GM23338 (cell line): Measurements from ENCODE around the gene TEX29. TPM values are rescaled to one million over a fixed set of nuclear protein-coding genes. Genes with fewer than 3 reads are reported as not detected.

Experiments used
- ATAC-seq: fragments of 200-7000 bp; cut with Tn5 transposase; 3 replicates; pipeline ENCODE4 v1.9.1; 2020
- DNase-seq: peaks from one replicate; pipeline ENCODE4 v3.0.0-alpha.2; 2015; ENCODE audit warnings: low spot score
- H2AFZ ChIP-seq: fragments of 200-600 bp; sonication (generic); 2 replicates; pipeline ENCODE4 v1.8.0; 2016; ENCODE audit warnings: antibody characterized with exemption, mild to moderate bottlenecking, moderate library complexity
- H3F3A ChIP-seq: fragments of 200-600 bp; sonication (generic); replicated peaks from 2 replicates; pipeline ENCODE4 v1.8.0; 2017; ENCODE audit warnings: antibody characterized with exemption, mixed run types, low read depth
- H3K27ac ChIP-seq: fragments of 200-600 bp; sonication (generic); 2 replicates; pipeline ENCODE4 v1.6.1; 2016; ENCODE audit warnings: low read depth
- H3K27me3 ChIP-seq: fragments of 200-600 bp; sonication (generic); 2 replicates; pipeline ENCODE4 v1.8.0; 2016; ENCODE audit warnings: mild to moderate bottlenecking, mixed run types, moderate library complexity; ENCODE audit not compliant: insufficient read depth
- H3K36me3 ChIP-seq: fragments of 200-600 bp; sonication (generic); 2 replicates; pipeline ENCODE4 v1.8.0; 2016; ENCODE audit warnings: mild to moderate bottlenecking; ENCODE audit not compliant: insufficient read depth
- H3K4me1 ChIP-seq: fragments of 200-600 bp; sonication (generic); 2 replicates; pipeline ENCODE4 v1.8.0; 2016; ENCODE audit warnings: mild to moderate bottlenecking, moderate library complexity; ENCODE audit not compliant: insufficient read depth
- H3K4me2 ChIP-seq: fragments of 200-600 bp; sonication (generic); 2 replicates; pipeline ENCODE4 v1.7.1; 2017; ENCODE audit warnings: mixed run types
- H3K4me3 ChIP-seq: fragments of 200-600 bp; sonication (generic); 2 replicates; pipeline ENCODE4 v1.6.1; 2016; ENCODE audit warnings: mixed run types
- H3K79me2 ChIP-seq: fragments of 200-600 bp; sonication (generic); replicated peaks from 2 replicates; pipeline ENCODE4 v1.8.0; 2017; ENCODE audit warnings: mild to moderate bottlenecking; ENCODE audit not compliant: insufficient read depth
- H3K9me2 ChIP-seq: fragments of 200-600 bp; sonication (generic); 2 replicates; pipeline ENCODE4 v1.8.0; 2017; ENCODE audit not compliant: insufficient read depth
- H4K20me1 ChIP-seq: fragments of 200-600 bp; sonication (generic); replicated peaks from 2 replicates; pipeline ENCODE4 v1.8.0; 2017; ENCODE audit warnings: mild to moderate bottlenecking; ENCODE audit not compliant: insufficient read depth
- H3K27ac Mint-ChIP-seq: 2 replicates; pipeline ENCODE4 v1.8.0; 2020; ENCODE audit warnings: inconsistent platforms, mild to moderate bottlenecking, moderate library complexity, mixed read lengths
- H3K27me3 Mint-ChIP-seq: 3 replicates; pipeline ENCODE4 v1.8.0; 2022; ENCODE audit warnings: low read depth, mild to moderate bottlenecking, moderate library complexity, mixed read lengths, inconsistent platforms; ENCODE audit not compliant: insufficient read depth, poor library complexity
- H3K36me3 Mint-ChIP-seq: 3 replicates; pipeline ENCODE4 v1.8.0; 2021; ENCODE audit warnings: low read depth, mild to moderate bottlenecking, inconsistent platforms, moderate library complexity, mixed read lengths
- H3K4me1 Mint-ChIP-seq: 3 replicates; pipeline ENCODE4 v1.8.0; 2020; ENCODE audit warnings: mild to moderate bottlenecking, inconsistent platforms, mixed read lengths
- H3K4me3 Mint-ChIP-seq: 3 replicates; pipeline ENCODE4 v1.8.0; 2021; ENCODE audit warnings: moderate library complexity, mild to moderate bottlenecking, inconsistent platforms, mixed read lengths
- H3K9me3 Mint-ChIP-seq: 3 replicates; pipeline ENCODE4 v1.8.0; 2020; ENCODE audit warnings: moderate library complexity, mild to moderate bottlenecking, inconsistent platforms, mixed read lengths
- CREB1 ChIP-seq: fragments of 250-450 bp; sonication (Bioruptor Pico); IDR thresholded peaks from 2 replicates; pipeline ENCODE4 v1.5.0; 2020; ENCODE audit warnings: low read depth, mild to moderate bottlenecking, moderate library complexity
- EZH2 ChIP-seq: fragments of 200-600 bp; sonication (generic); IDR thresholded peaks from one replicate; pipeline ENCODE4 v1.8.0; 2017; ENCODE audit warnings: antibody characterized with exemption, mild to moderate bottlenecking, low read depth; ENCODE audit not compliant: unreplicated experiment
- NANOG ChIP-seq: IDR thresholded peaks from 2 replicates; pipeline ENCODE4 v1.6.1; 2016; ENCODE audit warnings: antibody characterized with exemption, borderline replicate concordance
- POLR2AphosphoS5 ChIP-seq: IDR thresholded peaks from 2 replicates; pipeline ENCODE4 v1.6.1; 2016; ENCODE audit warnings: antibody characterized with exemption, low read depth
- ZNF114 ChIP-seq: fragments of 250-450 bp; sonication (Bioruptor Pico); IDR thresholded peaks from 2 replicates; pipeline ENCODE4 v1.5.0; 2020; ENCODE audit warnings: mild to moderate bottlenecking, moderate library complexity
- ZNF331 ChIP-seq: fragments of 250-450 bp; sonication (Bioruptor Pico); IDR thresholded peaks from 2 replicates; pipeline ENCODE4 v1.5.0; 2020; ENCODE audit warnings: low read depth, mild to moderate bottlenecking, moderate library complexity
- polyA plus RNA-seq: library from polyadenylated mRNA; unstranded; fragments of >200 nt; fragmentation: Nextera tagmentation; extraction: Ambion mirVana; gene quantifications from 2 replicates; pipeline ENCODE4 v1.2.1, GENCODE V29; 2016
- total RNA-seq: library from RNA; depleted of rRNA; stranded (reverse); fragments of >200 nt; shearing (Covaris generic); gene quantifications from 2 replicates; pipeline ENCODE4 v1.2.3, GENCODE V29; 2014
- TF ChIP-seq, protein P1 (sequence below): fragments of 250-450 bp; sonication (Bioruptor Pico); IDR thresholded peaks from 2 replicates; pipeline ENCODE4 v1.5.0; 2020; ENCODE audit warnings: mild to moderate bottlenecking, moderate library complexity
- TF ChIP-seq, protein P2 (sequence below): IDR thresholded peaks from one replicate; pipeline ENCODE4 v1.6.1; 2018; ENCODE audit warnings: antibody characterized with exemption; ENCODE audit not compliant: unreplicated experiment
- TF ChIP-seq, protein P3 (sequence below), 2 experiments: fragments of 200-600 bp in 1 of 2; sonication (generic) in 1 of 2; conservative IDR thresholded peaks; 2 replicates each; pipeline versions ENCODE4 v1.5.1 to v1.6.1; 2016 to 2017; ENCODE audit warnings: antibody characterized with exemption in 2 of 2, low read depth in 2 of 2, mild to moderate bottlenecking in 2 of 2, moderate library complexity in 1 of 2

TEX29 gene
- total and polyA plus RNA-seq, 2 experiments from 2014 or later = 0.31 TPM; not detected in 1

DNA sequence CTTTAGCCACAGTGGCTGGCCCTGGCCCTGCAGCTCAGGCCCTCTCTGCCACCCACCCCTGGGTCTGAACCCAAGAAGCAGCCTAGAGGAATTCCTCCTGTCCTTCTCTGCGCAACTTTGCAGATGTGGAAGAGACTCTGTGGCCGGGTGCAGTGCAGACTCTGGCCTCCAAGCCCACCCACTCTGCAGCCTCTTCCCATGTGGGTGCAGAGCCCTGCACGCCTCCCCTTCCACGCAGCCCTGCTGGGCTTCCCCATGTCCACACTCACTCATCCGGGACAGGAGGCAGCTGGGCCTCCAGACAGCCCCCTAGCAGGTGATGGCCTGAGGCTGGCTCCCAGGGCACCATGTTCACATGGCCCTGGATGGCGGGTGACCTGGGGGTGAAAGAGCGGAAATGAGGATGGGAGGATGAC is 2.5 kb downstream of the TEX29 start:
- Mint-ChIP-seq H3K27ac (no peak overlapping the region), H3K4me3 (no peak overlapping the region), H3K36me3 (no peaks in the 10 kb centered on the region; the same call in 2 of the 3 replicates), H3K4me1 (peaks cover 5% of the 10 kb centered on the region; the same call in 1 of the 3 replicates), H3K9me3 (no peaks in the 10 kb centered on the region), H3K27me3 (peaks cover 11% of the 10 kb centered on the region)
- Histone ChIP-seq H3F3A (no peaks in the 10 kb centered on the region), H3K27ac (no peak overlapping the region), H3K36me3 (no peaks in the 10 kb centered on the region), H4K20me1 (no peaks in the 10 kb centered on the region), H3K9me2 (no peaks in the 10 kb centered on the region), H3K4me1 (no peaks in the 10 kb centered on the region), H3K4me3 (no peak overlapping the region), H2AFZ (no peak overlapping the region), H3K27me3 (no peaks in the 10 kb centered on the region), H3K79me2 (no peaks in the 10 kb centered on the region), H3K4me2 (no peak overlapping the region)
- TF ChIP-seq NANOG (no peak), EZH2 (no peak)
- no peak for DNase-seq
- no peak for ATAC-seq

DNA sequence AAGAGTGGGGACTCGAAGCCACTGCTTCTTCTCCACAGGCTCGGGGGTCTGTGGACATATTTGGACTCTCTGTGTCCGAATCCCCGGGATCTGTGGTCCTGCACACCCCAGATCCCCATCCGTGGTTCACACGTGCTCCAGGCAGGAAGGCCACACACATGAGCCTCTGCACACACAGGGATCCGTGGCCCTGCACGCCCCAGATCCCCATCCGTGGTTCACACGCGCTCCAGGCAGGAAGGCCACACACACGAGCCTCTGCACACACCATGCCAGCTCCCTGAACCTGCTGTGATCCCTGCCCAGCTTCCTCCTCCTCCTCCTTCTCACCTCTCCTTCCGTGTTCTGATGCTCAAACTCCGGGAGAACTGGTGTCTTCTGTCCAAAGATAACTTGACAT is 3.1 kb downstream of the TEX29 start:
- H3K36me3 Mint-ChIP-seq = no peaks in the 10 kb centered on the region; the same call in 2 of the 3 replicates
- no peaks in the 10 kb centered on the region for H3K36me3 ChIP-seq
- H3K4me1 ChIP-seq = no peaks in the 10 kb centered on the region
- H3K27ac Mint-ChIP-seq = no peak overlapping the region
- no peaks in the 10 kb centered on the region for H3K27me3 ChIP-seq
- H3K9me2 ChIP-seq = no peaks in the 10 kb centered on the region
- no peak overlapping the region for H3K4me3 Mint-ChIP-seq
- no peak overlapping the region for H3K4me3 ChIP-seq
- no peaks in the 10 kb centered on the region for H3K9me3 Mint-ChIP-seq
- H3K4me2 ChIP-seq = no peak overlapping the region
- no peaks in the 10 kb centered on the region for H3K79me2 ChIP-seq
- no peak for ATAC-seq
- no peak overlapping the region for H2AFZ ChIP-seq
- no peaks in the 10 kb centered on the region for H4K20me1 ChIP-seq
- H3F3A ChIP-seq = no peaks in the 10 kb centered on the region
- peaks cover 11% of the 10 kb centered on the region for H3K27me3 Mint-ChIP-seq
- peaks cover 5% of the 10 kb centered on the region; the same call in 1 of the 3 replicates for H3K4me1 Mint-ChIP-seq
- H3K27ac ChIP-seq = no peak overlapping the region
- DNase-seq = no peak
- TF ChIP-seq, protein P1, sequence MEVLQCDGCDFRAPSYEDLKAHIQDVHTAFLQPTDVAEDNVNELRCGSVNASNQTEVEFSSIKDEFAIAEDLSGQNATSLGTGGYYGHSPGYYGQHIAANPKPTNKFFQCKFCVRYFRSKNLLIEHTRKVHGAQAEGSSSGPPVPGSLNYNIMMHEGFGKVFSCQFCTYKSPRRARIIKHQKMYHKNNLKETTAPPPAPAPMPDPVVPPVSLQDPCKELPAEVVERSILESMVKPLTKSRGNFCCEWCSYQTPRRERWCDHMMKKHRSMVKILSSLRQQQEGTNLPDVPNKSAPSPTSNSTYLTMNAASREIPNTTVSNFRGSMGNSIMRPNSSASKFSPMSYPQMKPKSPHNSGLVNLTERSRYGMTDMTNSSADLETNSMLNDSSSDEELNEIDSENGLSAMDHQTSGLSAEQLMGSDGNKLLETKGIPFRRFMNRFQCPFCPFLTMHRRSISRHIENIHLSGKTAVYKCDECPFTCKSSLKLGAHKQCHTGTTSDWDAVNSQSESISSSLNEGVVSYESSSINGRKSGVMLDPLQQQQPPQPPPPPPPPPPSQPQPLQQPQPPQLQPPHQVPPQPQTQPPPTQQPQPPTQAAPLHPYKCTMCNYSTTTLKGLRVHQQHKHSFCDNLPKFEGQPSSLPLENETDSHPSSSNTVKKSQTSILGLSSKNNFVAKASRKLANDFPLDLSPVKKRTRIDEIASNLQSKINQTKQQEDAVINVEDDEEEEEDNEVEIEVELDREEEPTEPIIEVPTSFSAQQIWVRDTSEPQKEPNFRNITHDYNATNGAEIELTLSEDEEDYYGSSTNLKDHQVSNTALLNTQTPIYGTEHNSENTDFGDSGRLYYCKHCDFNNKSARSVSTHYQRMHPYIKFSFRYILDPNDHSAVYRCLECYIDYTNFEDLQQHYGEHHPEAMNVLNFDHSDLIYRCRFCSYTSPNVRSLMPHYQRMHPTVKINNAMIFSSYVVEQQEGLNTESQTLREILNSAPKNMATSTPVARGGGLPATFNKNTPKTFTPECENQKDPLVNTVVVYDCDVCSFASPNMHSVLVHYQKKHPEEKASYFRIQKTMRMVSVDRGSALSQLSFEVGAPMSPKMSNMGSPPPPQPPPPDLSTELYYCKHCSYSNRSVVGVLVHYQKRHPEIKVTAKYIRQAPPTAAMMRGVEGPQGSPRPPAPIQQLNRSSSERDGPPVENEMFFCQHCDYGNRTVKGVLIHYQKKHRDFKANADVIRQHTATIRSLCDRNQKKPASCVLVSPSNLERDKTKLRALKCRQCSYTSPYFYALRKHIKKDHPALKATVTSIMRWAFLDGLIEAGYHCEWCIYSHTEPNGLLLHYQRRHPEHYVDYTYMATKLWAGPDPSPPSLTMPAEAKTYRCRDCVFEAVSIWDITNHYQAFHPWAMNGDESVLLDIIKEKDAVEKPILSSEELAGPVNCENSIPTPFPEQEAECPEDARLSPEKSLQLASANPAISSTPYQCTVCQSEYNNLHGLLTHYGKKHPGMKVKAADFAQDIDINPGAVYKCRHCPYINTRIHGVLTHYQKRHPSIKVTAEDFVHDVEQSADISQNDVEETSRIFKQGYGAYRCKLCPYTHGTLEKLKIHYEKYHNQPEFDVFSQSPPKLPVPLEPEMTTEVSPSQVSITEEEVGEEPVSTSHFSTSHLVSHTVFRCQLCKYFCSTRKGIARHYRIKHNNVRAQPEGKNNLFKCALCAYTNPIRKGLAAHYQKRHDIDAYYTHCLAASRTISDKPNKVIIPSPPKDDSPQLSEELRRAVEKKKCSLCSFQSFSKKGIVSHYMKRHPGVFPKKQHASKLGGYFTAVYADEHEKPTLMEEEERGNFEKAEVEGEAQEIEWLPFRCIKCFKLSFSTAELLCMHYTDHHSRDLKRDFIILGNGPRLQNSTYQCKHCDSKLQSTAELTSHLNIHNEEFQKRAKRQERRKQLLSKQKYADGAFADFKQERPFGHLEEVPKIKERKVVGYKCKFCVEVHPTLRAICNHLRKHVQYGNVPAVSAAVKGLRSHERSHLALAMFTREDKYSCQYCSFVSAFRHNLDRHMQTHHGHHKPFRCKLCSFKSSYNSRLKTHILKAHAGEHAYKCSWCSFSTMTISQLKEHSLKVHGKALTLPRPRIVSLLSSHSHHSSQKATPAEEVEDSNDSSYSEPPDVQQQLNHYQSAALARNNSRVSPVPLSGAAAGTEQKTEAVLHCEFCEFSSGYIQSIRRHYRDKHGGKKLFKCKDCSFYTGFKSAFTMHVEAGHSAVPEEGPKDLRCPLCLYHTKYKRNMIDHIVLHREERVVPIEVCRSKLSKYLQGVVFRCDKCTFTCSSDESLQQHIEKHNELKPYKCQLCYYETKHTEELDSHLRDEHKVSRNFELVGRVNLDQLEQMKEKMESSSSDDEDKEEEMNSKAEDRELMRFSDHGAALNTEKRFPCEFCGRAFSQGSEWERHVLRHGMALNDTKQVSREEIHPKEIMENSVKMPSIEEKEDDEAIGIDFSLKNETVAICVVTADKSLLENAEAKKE (CRISPR knock-in tag) = no peak
- TF ChIP-seq, protein P2, sequence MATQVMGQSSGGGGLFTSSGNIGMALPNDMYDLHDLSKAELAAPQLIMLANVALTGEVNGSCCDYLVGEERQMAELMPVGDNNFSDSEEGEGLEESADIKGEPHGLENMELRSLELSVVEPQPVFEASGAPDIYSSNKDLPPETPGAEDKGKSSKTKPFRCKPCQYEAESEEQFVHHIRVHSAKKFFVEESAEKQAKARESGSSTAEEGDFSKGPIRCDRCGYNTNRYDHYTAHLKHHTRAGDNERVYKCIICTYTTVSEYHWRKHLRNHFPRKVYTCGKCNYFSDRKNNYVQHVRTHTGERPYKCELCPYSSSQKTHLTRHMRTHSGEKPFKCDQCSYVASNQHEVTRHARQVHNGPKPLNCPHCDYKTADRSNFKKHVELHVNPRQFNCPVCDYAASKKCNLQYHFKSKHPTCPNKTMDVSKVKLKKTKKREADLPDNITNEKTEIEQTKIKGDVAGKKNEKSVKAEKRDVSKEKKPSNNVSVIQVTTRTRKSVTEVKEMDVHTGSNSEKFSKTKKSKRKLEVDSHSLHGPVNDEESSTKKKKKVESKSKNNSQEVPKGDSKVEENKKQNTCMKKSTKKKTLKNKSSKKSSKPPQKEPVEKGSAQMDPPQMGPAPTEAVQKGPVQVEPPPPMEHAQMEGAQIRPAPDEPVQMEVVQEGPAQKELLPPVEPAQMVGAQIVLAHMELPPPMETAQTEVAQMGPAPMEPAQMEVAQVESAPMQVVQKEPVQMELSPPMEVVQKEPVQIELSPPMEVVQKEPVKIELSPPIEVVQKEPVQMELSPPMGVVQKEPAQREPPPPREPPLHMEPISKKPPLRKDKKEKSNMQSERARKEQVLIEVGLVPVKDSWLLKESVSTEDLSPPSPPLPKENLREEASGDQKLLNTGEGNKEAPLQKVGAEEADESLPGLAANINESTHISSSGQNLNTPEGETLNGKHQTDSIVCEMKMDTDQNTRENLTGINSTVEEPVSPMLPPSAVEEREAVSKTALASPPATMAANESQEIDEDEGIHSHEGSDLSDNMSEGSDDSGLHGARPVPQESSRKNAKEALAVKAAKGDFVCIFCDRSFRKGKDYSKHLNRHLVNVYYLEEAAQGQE = no peak
- no peak for TF ChIP-seq ZNF331 (CRISPR knock-in tag)
- TF ChIP-seq, protein P3, sequence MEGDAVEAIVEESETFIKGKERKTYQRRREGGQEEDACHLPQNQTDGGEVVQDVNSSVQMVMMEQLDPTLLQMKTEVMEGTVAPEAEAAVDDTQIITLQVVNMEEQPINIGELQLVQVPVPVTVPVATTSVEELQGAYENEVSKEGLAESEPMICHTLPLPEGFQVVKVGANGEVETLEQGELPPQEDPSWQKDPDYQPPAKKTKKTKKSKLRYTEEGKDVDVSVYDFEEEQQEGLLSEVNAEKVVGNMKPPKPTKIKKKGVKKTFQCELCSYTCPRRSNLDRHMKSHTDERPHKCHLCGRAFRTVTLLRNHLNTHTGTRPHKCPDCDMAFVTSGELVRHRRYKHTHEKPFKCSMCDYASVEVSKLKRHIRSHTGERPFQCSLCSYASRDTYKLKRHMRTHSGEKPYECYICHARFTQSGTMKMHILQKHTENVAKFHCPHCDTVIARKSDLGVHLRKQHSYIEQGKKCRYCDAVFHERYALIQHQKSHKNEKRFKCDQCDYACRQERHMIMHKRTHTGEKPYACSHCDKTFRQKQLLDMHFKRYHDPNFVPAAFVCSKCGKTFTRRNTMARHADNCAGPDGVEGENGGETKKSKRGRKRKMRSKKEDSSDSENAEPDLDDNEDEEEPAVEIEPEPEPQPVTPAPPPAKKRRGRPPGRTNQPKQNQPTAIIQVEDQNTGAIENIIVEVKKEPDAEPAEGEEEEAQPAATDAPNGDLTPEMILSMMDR (conservative IDR thresholded peaks at IDR 0.05; ENCODE audit: low read depth in 2 of 2) = no peak
- no peak for TF ChIP-seq POLR2AphosphoS5
- no peak for TF ChIP-seq CREB1 (CRISPR knock-in tag)
- no peak for TF ChIP-seq EZH2
- TF ChIP-seq ZNF114 (CRISPR knock-in tag) = no peak
